A549 treated with AZD9567 at 1 μM for 4 hours (cell line): ENCODE data around the gene KRTAP7-1. TPM values are rescaled to one million over a fixed set of nuclear protein-coding genes. Genes with fewer than 3 reads are reported as not detected.

Experiments used
- total RNA-seq: library from RNA; stranded (reverse); fragments of 200-300 nt; extraction: Qiagen RNA extraction; gene quantifications from 5 replicates; pipeline ENCODE4 v1.2.3, GENCODE V29; 2022; ENCODE audit not compliant: insufficient read depth

The KRTAP7-1 gene, protein sequence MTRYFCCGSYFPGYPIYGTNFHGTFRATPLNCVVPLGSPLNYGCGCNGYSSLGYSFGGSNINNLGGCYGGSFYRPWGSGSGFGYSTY
- not detected in 5 replicates for total RNA-seq

DNA sequence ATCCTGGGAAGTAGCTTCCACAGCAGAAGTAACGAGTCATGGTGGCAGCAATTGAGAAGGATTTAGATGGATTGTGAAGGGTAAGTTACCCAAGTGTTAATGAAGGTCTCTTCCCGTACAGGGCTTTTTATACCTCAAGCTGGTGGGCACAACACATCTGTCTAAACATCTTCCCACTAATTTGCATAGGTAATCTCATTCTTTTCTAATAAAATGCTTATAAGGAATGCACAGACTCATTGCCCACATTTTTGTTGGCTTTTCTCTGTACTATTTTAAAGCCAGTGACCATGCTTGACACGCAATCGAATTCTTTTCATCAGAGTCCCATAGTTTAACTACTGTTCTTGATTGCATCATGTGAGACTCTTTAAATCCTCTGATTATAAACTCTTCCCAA, at the start of gene KRTAP7-1:
KRTAP7-1 (minus strand) TSS at position 101 of the 400 bp plus-strand sequence; CDS start at position 40, 61 bp downstream.

DNA sequence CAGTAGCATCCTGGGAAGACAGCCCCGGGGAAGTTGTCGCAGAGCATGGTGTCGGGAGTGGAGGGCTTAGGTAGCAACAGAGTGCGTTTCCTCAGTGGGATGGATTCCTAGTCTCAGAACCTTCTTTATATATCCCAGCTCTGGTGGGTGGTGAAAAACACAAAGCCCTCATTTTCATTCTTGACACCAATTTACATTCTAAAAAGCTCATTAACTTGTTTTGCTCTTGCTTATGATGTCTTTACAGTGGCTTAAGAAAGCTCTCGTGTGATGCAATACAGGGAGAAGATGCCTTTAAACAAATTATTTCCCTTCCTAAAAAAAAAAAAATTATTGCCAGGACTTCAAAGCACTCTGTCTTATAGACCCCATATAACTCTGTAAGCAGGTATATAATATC, 16.4 kb downstream of the KRTAP7-1 start, which contains the start of gene KRTAP8-1:
KRTAP8-1 (minus strand) TSS at position 101 of the 400 bp plus-strand sequence; CDS start at position 47, 54 bp downstream.

Other genes with a start within 250 kb of the KRTAP7-1 start
- not detected in 5 replicates for gene KRTAP22-2, start 239.4 kb downstream of the KRTAP7-1 start, total RNA-seq
- gene KRTAP6-3, start 237.3 kb downstream of the KRTAP7-1 start, total RNA-seq: not detected in 5 replicates
- not detected in 5 replicates for gene KRTAP6-2, start 230.9 kb downstream of the KRTAP7-1 start, total RNA-seq
- not detected in 5 replicates for gene KRTAP22-1, start 228.7 kb downstream of the KRTAP7-1 start, total RNA-seq
- not detected in 5 replicates for gene KRTAP6-1, start 215.8 kb downstream of the KRTAP7-1 start, total RNA-seq
- not detected in 5 replicates for gene KRTAP20-1, start 213.3 kb downstream of the KRTAP7-1 start, total RNA-seq
- not detected in 5 replicates for gene KRTAP20-4, start 209.1 kb downstream of the KRTAP7-1 start, total RNA-seq
- gene KRTAP20-2, start 194.6 kb downstream of the KRTAP7-1 start, total RNA-seq: not detected in 5 replicates
- gene KRTAP20-3, start 186.9 kb downstream of the KRTAP7-1 start, total RNA-seq: not detected in 5 replicates
- gene KRTAP21-3, start 111.0 kb downstream of the KRTAP7-1 start, total RNA-seq: not detected in 5 replicates
- not detected in 5 replicates for gene KRTAP21-2, start 82.5 kb downstream of the KRTAP7-1 start, total RNA-seq
- not detected in 5 replicates for gene KRTAP21-1, start 74.3 kb downstream of the KRTAP7-1 start, total RNA-seq
- gene KRTAP8-1, start 16.5 kb downstream of the KRTAP7-1 start, total RNA-seq: not detected in 5 replicates
- 0.09 TPM in 1 of 5 replicates, not detected in the others for gene KRTAP11-1, start 51.8 kb upstream of the KRTAP7-1 start, total RNA-seq
- not detected in 5 replicates for gene KRTAP19-8, start 208.7 kb upstream of the KRTAP7-1 start, total RNA-seq